Smooth muscle cell (in vitro differentiated cells): ENCODE results near the gene ABCB6. TPM values are rescaled to one million over a fixed set of nuclear protein-coding genes. Genes with fewer than 3 reads are reported as not detected.

ENCODE experiments used
- DNase-seq: peaks from one replicate; lab custom pipeline; 2025; ENCODE audit not compliant: unreplicated experiment; lab: John Stamatoyannopoulos, UW
- H2AFZ ChIP-seq: fragments of 200-600 bp; sonication (generic); 2 replicates; pipeline ENCODE4 v1.6.0; 2016; ENCODE audit warnings: antibody characterized with exemption, low read depth, mild to moderate bottlenecking
- H3F3A ChIP-seq: fragments of 200-600 bp; sonication (generic); 2 replicates; pipeline ENCODE4 v1.6.0; 2017; ENCODE audit warnings: antibody characterized with exemption, low read depth
- H3K27ac ChIP-seq: fragments of 200-600 bp; sonication (generic); 2 replicates; pipeline ENCODE4 v1.5.1; 2016; ENCODE audit warnings: low read depth, mild to moderate bottlenecking
- H3K27me3 ChIP-seq: fragments of 200-600 bp; sonication (generic); 2 replicates; pipeline ENCODE4 v1.6.1; 2016; ENCODE audit warnings: low read depth, mild to moderate bottlenecking
- H3K36me3 ChIP-seq: fragments of 200-600 bp; sonication (generic); 2 replicates; pipeline ENCODE4 v1.5.1; 2016; ENCODE audit warnings: low read depth
- H3K4me1 ChIP-seq: fragments of 200-600 bp; sonication (generic); 2 replicates; pipeline ENCODE4 v1.5.1; 2016; ENCODE audit warnings: low read depth
- H3K4me2 ChIP-seq: fragments of 200-600 bp; sonication (generic); 2 replicates; pipeline ENCODE4 v1.6.0; 2016; ENCODE audit warnings: mild to moderate bottlenecking
- H3K4me3 ChIP-seq: fragments of 200-600 bp; sonication (generic); 2 replicates; pipeline ENCODE4 v1.5.1; 2016; ENCODE audit warnings: mild to moderate bottlenecking
- H3K79me2 ChIP-seq: fragments of 200-600 bp; sonication (generic); 2 replicates; pipeline ENCODE4 v1.6.0; 2016; ENCODE audit warnings: low read depth, mild to moderate bottlenecking
- H3K9ac ChIP-seq: fragments of 200-600 bp; sonication (generic); 2 replicates; pipeline ENCODE4 v1.6.0; 2016; ENCODE audit warnings: low read depth
- H3K9me3 ChIP-seq: fragments of 200-600 bp; sonication (generic); replicated peaks from 2 replicates; pipeline ENCODE4 v1.5.1; 2016; ENCODE audit warnings: low read depth
- H4K20me1 ChIP-seq: fragments of 200-600 bp; sonication (generic); 2 replicates; pipeline ENCODE4 v1.6.0; 2016; ENCODE audit warnings: low read depth
- CTCF ChIP-seq: fragments of 200-600 bp; sonication (generic); IDR thresholded peaks from 2 replicates; pipeline ENCODE4 v1.5.1; 2017; ENCODE audit warnings: borderline replicate concordance, mild to moderate bottlenecking, antibody characterized with exemption; ENCODE audit not compliant: insufficient read depth, poor library complexity, severe bottlenecking
- WGBS: methylation state at CpG from one replicate; pipeline ENCODE4 v1.1.7; 2016; ENCODE audit warnings: low lambda C conversion rate; 5-methylcytosine and 5-hydroxymethylcytosine counted together
- polyA plus RNA-seq: library from polyadenylated mRNA; unstranded; fragments of >200 nt; fragmentation: Nextera tagmentation; extraction: Ambion mirVana; gene quantifications from 2 replicates; pipeline ENCODE4 v1.2.1, GENCODE V29; 2016
- total RNA-seq: library from RNA; depleted of rRNA; stranded (reverse); fragments of >200 nt; gene quantifications from 2 replicates; pipeline ENCODE4 v1.2.3, GENCODE V29; 2014

ABCB6 gene
- total and polyA plus RNA-seq, 2 experiments from 2014 or later: 18.2 to 41.3 TPM

GRCh38 chr2:219168932-219169331, 49.8 kb downstream of the ABCB6 start:
- no peak for TF ChIP-seq CTCF

GRCh38 chr2:219168526-219168925, 50.2 kb downstream of the ABCB6 start:
- no peak overlapping the region for H3K9ac ChIP-seq
- WGBS: 82% methylated on average over 6 of the region's 6 CpGs
- no peak overlapping the region for H3K27ac ChIP-seq
- no peak for TF ChIP-seq CTCF
- no peaks in the 10 kb centered on the region for H3K4me1 ChIP-seq
- H3K9me3 ChIP-seq: no peaks in the 10 kb centered on the region
- no peaks in the 10 kb centered on the region for H3K36me3 ChIP-seq
- H3K79me2 ChIP-seq: no peaks in the 10 kb centered on the region
- no peaks in the 10 kb centered on the region for H4K20me1 ChIP-seq
- H3K27me3 ChIP-seq: no peaks in the 10 kb centered on the region
- H2AFZ ChIP-seq: no peak overlapping the region
- no peak for DNase-seq
- no peak overlapping the region for H3K4me3 ChIP-seq
- H3K4me2 ChIP-seq: no peak overlapping the region
- peaks cover 3% of the 10 kb centered on the region for H3F3A ChIP-seq

More at GRCh38 chr2:219168932-219169331, 49.8 kb downstream of the ABCB6 start:
- Histone ChIP-seq H3K27me3 (no peaks in the 10 kb centered on the region), H3F3A (peaks cover 3% of the 10 kb centered on the region), H4K20me1 (no peaks in the 10 kb centered on the region), H2AFZ (no peak overlapping the region), H3K36me3 (no peaks in the 10 kb centered on the region), H3K4me3 (no peak overlapping the region), H3K9me3 (no peaks in the 10 kb centered on the region), H3K27ac (no peak overlapping the region), H3K4me1 (no peaks in the 10 kb centered on the region), H3K79me2 (no peaks in the 10 kb centered on the region), H3K4me2 (no peak overlapping the region), H3K9ac (no peak overlapping the region)
- DNase-seq: no peak

- H3K27me3 ChIP-seq: no peaks in the 10 kb centered on the region
- H3K36me3 ChIP-seq: no peaks in the 10 kb centered on the region
- peaks cover 3% of the 10 kb centered on the region for H3F3A ChIP-seq
- no peak overlapping the region for H3K4me2 ChIP-seq
- H2AFZ ChIP-seq: no peak overlapping the region
- H3K4me3 ChIP-seq: no peak overlapping the region
- TF ChIP-seq CTCF: no peak
- DNase-seq: no peak
- 79% methylated on average over 5 of the region's 5 CpGs for WGBS
- H3K9ac ChIP-seq: no peak overlapping the region
- no peak overlapping the region for H3K27ac ChIP-seq
- no peaks in the 10 kb centered on the region for H3K79me2 ChIP-seq
- H4K20me1 ChIP-seq: no peaks in the 10 kb centered on the region
- H3K4me1 ChIP-seq: no peaks in the 10 kb centered on the region
- no peaks in the 10 kb centered on the region for H3K9me3 ChIP-seq
These were observed 50.8 kb downstream of the ABCB6 start for GRCh38 chr2:219167997-219168396.

GRCh38 chr2:219165058-219165911, 53.5 kb downstream of the ABCB6 start:
- H3K27me3 ChIP-seq: no peaks in the 10 kb centered on the region
- H3K4me3 ChIP-seq: no peak overlapping the region
- WGBS: 87% methylated on average over 10 of the region's 10 CpGs
- H3K36me3 ChIP-seq: no peaks in the 10 kb centered on the region
- H3F3A ChIP-seq: no peaks in the 10 kb centered on the region
- no peak overlapping the region for H3K27ac ChIP-seq
- H3K4me1 ChIP-seq: no peaks in the 10 kb centered on the region
- DNase-seq: no peak
- no peak overlapping the region for H3K9ac ChIP-seq
- no peak overlapping the region for H2AFZ ChIP-seq
- no peaks in the 10 kb centered on the region for H3K79me2 ChIP-seq
- no peaks in the 10 kb centered on the region for H4K20me1 ChIP-seq
- no peak overlapping the region for H3K4me2 ChIP-seq
- no peak for TF ChIP-seq CTCF
- H3K9me3 ChIP-seq: no peaks in the 10 kb centered on the region
